Esophagus muscularis mucosa (tissue), 4 donors: ENCODE measurements around the gene MUC5B.

Source experiments
- EP300 ChIP-seq: sonication (generic); formaldehyde crosslinking; IDR thresholded peaks from one replicate; pipeline ENCODE4 v1.6.1; 2017; ENCODE audit warnings: antibody characterized with exemption
- POLR2AphosphoS5 ChIP-seq, 2 donors: sonication (generic); formaldehyde crosslinking; IDR thresholded peaks; one replicate each; pipeline ENCODE4 v1.6.1; 2017; ENCODE audit warnings: antibody characterized with exemption in 2 of 2
- TF ChIP-seq, protein P1 (sequence below), 3 experiments: fragments of 200-600 bp in 2 of 3; fragments of 450-650 bp in 1 of 3; sonication (generic) in 2 of 3; IDR thresholded peaks; one replicate each; pipeline ENCODE4 v1.5.1; 2017 to 2019; ENCODE audit warnings: antibody characterized with exemption in 3 of 3, mild to moderate bottlenecking in 2 of 3, moderate library complexity in 1 of 3

DNA sequence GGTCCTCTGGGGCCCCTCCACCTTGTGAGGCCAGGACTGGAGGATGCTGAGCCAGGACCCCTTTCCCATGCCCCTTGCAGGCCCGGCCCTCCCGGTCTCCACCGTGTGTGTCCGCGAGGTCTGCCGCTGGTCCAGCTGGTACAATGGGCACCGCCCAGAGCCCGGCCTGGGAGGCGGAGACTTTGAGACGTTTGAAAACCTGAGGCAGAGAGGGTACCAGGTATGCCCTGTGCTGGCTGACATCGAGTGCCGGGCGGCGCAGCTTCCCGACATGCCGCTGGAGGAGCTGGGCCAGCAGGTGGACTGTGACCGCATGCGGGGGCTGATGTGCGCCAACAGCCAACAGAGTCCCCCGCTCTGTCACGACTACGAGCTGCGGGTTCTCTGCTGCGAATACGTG, 17.9 kb downstream of the MUC5B start:
- no peak for TF ChIP-seq POLR2AphosphoS5 (IDR thresholded peaks at IDR 0.05)
- TF ChIP-seq, protein P1, sequence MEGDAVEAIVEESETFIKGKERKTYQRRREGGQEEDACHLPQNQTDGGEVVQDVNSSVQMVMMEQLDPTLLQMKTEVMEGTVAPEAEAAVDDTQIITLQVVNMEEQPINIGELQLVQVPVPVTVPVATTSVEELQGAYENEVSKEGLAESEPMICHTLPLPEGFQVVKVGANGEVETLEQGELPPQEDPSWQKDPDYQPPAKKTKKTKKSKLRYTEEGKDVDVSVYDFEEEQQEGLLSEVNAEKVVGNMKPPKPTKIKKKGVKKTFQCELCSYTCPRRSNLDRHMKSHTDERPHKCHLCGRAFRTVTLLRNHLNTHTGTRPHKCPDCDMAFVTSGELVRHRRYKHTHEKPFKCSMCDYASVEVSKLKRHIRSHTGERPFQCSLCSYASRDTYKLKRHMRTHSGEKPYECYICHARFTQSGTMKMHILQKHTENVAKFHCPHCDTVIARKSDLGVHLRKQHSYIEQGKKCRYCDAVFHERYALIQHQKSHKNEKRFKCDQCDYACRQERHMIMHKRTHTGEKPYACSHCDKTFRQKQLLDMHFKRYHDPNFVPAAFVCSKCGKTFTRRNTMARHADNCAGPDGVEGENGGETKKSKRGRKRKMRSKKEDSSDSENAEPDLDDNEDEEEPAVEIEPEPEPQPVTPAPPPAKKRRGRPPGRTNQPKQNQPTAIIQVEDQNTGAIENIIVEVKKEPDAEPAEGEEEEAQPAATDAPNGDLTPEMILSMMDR (IDR thresholded peaks at IDR 0.05) = no peak
- TF ChIP-seq EP300 = no peak
